ENCODE results near the gene CASQ2. TPM values are rescaled to one million over a fixed set of nuclear protein-coding genes. Genes with fewer than 3 reads are reported as not detected.

Gene CASQ2
- total RNA-seq, 2 donors from 2014 or later, result 0.26 TPM; not detected in 1

GRCh38 chr1:115669002-115669673 is 99.4 kb downstream of the CASQ2 start:
- no peak for DNase-seq
- Histone ChIP-seq H3K4me3 (no peak overlapping the region), H3K27ac (no peak overlapping the region), H3K27me3 (no peaks in the 10 kb centered on the region), H3K9me3 (no peaks in the 10 kb centered on the region), H3K4me1 (peaks cover 52% of the 10 kb centered on the region), H3K36me3 (replicated peaks in 1 of 2; ENCODE audit: insufficient read depth in 1 of 2, low read depth in 2 of 2) (no peaks in the 10 kb centered on the region)
- intact Hi-C loops (cut with DNase I), result no loop called here
- no peak for ATAC-seq
- TF ChIP-seq POLR2A (IDR thresholded peaks at IDR 0.05), result no peak
- WGBS, 2 donors, result 92 to 93% methylated on average over 5 of the region's 5 CpGs

GRCh38 chr1:115668579-115668978 is 99.9 kb downstream of the CASQ2 start:
- WGBS, 2 donors, result 97 to 100% methylated on average over 1 of the region's 1 CpG
- no peaks in the 10 kb centered on the region for H3K36me3 ChIP-seq (replicated peaks in 1 of 2; ENCODE audit: insufficient read depth in 1 of 2, low read depth in 2 of 2)
- H3K9me3 ChIP-seq, result no peaks in the 10 kb centered on the region
- no peak overlapping the region for H3K27ac ChIP-seq
- H3K4me1 ChIP-seq, result peaks cover 52% of the 10 kb centered on the region
- no peak for ATAC-seq
- intact Hi-C loops (cut with DNase I), result no loop called here
- no peaks in the 10 kb centered on the region for H3K27me3 ChIP-seq
- H3K4me3 ChIP-seq, result no peak overlapping the region
- DNase-seq, result no peak
- TF ChIP-seq POLR2A (IDR thresholded peaks at IDR 0.05) (no peak), CTCF (IDR thresholded peaks at IDR 0.05) (no peak)

GRCh38 chr1:115666702-115667101 is 101.8 kb downstream of the CASQ2 start:
- intact Hi-C loops (cut with DNase I), result no loop called here
- Histone ChIP-seq H3K27ac (peak overlapping the region in 2 of 4 donors; percentile 35 to 38), H3K27me3 (no peaks in the 10 kb centered on the region), H3K36me3 (replicated peaks in 1 of 2; ENCODE audit: insufficient read depth in 1 of 2, low read depth in 2 of 2) (no peaks in the 10 kb centered on the region), H3K4me3 (no peak overlapping the region), H3K9me3 (no peaks in the 10 kb centered on the region), H3K4me1 (peaks cover 42% of the 10 kb centered on the region)
- ATAC-seq, result peak; percentile 74
- peak; percentile 69 to 89 (median 81) for DNase-seq
- TF ChIP-seq POLR2A (IDR thresholded peaks at IDR 0.05) (no peak), CTCF (IDR thresholded peaks at IDR 0.05) (no peak)
- WGBS, 2 donors, result 32 to 40% methylated on average over 4 of the region's 4 CpGs

GRCh38 chr1:115666206-115666605 is 102.3 kb downstream of the CASQ2 start:
- H3K36me3 ChIP-seq (replicated peaks in 1 of 2; ENCODE audit: insufficient read depth in 1 of 2, low read depth in 2 of 2), result no peaks in the 10 kb centered on the region
- TF ChIP-seq POLR2A (IDR thresholded peaks at IDR 0.05), result no peak
- TF ChIP-seq CTCF (IDR thresholded peaks at IDR 0.05), result no peak
- DNase-seq, result no peak

GRCh38 chr1:115665319-115666096 is 103.0 kb downstream of the CASQ2 start:
- DNase-seq, result peak; percentile 45 to 74 (median 68)
- TF ChIP-seq POLR2A (IDR thresholded peaks at IDR 0.05) (no peak), CTCF (IDR thresholded peaks at IDR 0.05) (no peak)
- H3K4me1 ChIP-seq, result peaks cover 30% of the 10 kb centered on the region
- ATAC-seq, result peak; percentile 60
- WGBS, 2 donors, result 32 to 35% methylated on average over 4 to 7 of the region's 7 CpGs
- H3K36me3 ChIP-seq (replicated peaks in 1 of 2; ENCODE audit: insufficient read depth in 1 of 2, low read depth in 2 of 2), result no peaks in the 10 kb centered on the region
- intact Hi-C loops (cut with DNase I), result no loop called here
- no peak overlapping the region for H3K4me3 ChIP-seq
- H3K27me3 ChIP-seq, result no peaks in the 10 kb centered on the region
- H3K27ac ChIP-seq, result peak overlapping the region; percentile 20 to 46 (median 22)
- no peaks in the 10 kb centered on the region for H3K9me3 ChIP-seq

More at GRCh38 chr1:115666206-115666605, 102.3 kb downstream of the CASQ2 start:
- H3K4me1 ChIP-seq, result peaks cover 37% of the 10 kb centered on the region
- H3K27me3 ChIP-seq, result no peaks in the 10 kb centered on the region
- WGBS, 2 donors, result 89 to 91% methylated on average over 4 to 6 of the region's 6 CpGs
- peak; percentile 8 for ATAC-seq
- intact Hi-C loops (cut with DNase I), result no loop called here
- H3K27ac ChIP-seq, result no peak overlapping the region
- H3K9me3 ChIP-seq, result no peaks in the 10 kb centered on the region
- no peak overlapping the region for H3K4me3 ChIP-seq

Data from body of pancreas (tissue), 4 donors.